SK-N-SH (cell line): ENCODE measurements around the gene IFT27.

Experiments used
- CTCF ChIP-seq: fragments of 200-600 bp; sonication (generic); IDR thresholded peaks from 2 replicates; pipeline ENCODE4 v1.6.1; 2017; ENCODE audit warnings: antibody characterized with exemption, mild to moderate bottlenecking, moderate library complexity
- EP300 ChIP-seq, 2 experiments: IDR thresholded peaks; 2 replicates each; pipeline versions ENCODE4 v1.4.0 to v1.6.1; 2012; ENCODE audit warnings: borderline replicate concordance in 1 of 2, low read depth in 1 of 2, low read length in 1 of 2
- EZH2phosphoT487 ChIP-seq: fragments of 200-600 bp; sonication (generic); IDR thresholded peaks from 2 replicates; pipeline ENCODE4 v1.6.1; 2017; ENCODE audit warnings: low read depth, mixed run types, mild to moderate bottlenecking, antibody characterized with exemption, moderate library complexity, borderline replicate concordance
- FOXJ3 ChIP-seq: sonication (generic); formaldehyde crosslinking; IDR thresholded peaks from 2 replicates; pipeline ENCODE4 v1.5.1; 2020; ENCODE audit warnings: mild to moderate bottlenecking, missing genetic modification reagents
- GATA2 ChIP-seq: sonication (generic); formaldehyde crosslinking; IDR thresholded peaks from 2 replicates; pipeline ENCODE4 v1.5.0; 2020; ENCODE audit warnings: mild to moderate bottlenecking, missing genetic modification reagents
- JUND ChIP-seq: IDR thresholded peaks from 2 replicates; pipeline ENCODE4 v1.4.0; 2012
- MAX ChIP-seq: IDR thresholded peaks from 2 replicates; pipeline ENCODE4 v1.4.0; 2012; ENCODE audit warnings: low read depth
- MXI1 ChIP-seq: IDR thresholded peaks from 2 replicates; pipeline ENCODE4 v1.6.1; 2012; ENCODE audit warnings: mild to moderate bottlenecking, low read depth, low read length, improper control_type of control experiment
- NFIC ChIP-seq: IDR thresholded peaks from 2 replicates; pipeline ENCODE4 v1.4.0; 2012; ENCODE audit warnings: borderline replicate concordance
- NRF1 ChIP-seq: IDR thresholded peaks from 2 replicates; pipeline ENCODE4 v1.6.1; 2012; ENCODE audit warnings: low read depth, mild to moderate bottlenecking, low read length
- PBX3 ChIP-seq: IDR thresholded peaks from 2 replicates; pipeline ENCODE4; 2012
- POLR2AphosphoS5 ChIP-seq: IDR thresholded peaks from 2 replicates; pipeline ENCODE4 v1.6.1; 2012; ENCODE audit warnings: low read depth, low read length

GRCh38 chr22:36783743-36784142, 7.8 kb upstream of the IFT27 start:
- no peak for TF ChIP-seq POLR2AphosphoS5
- TF ChIP-seq CTCF, result no peak
- TF ChIP-seq FOXJ3 (CRISPR knock-in tag), result no peak
- no peak for TF ChIP-seq MXI1
- no peak for TF ChIP-seq JUND
- TF ChIP-seq PBX3, result no peak
- no peak for TF ChIP-seq NFIC
- no peak for TF ChIP-seq EP300 (IDR thresholded peaks at IDR 0.05; ENCODE audit: borderline replicate concordance in 1 of 2, low read depth in 1 of 2, low read length in 1 of 2)
- no peak for TF ChIP-seq GATA2 (CRISPR knock-in tag)
- TF ChIP-seq NRF1, result no peak
- TF ChIP-seq MAX, result no peak
- no peak for TF ChIP-seq EZH2phosphoT487
